ENCODE measurements around the gene MCUR1. TPM values are rescaled to one million over a fixed set of nuclear protein-coding genes. Genes with fewer than 3 reads are reported as not detected.

Gene MCUR1
- total and polyA plus RNA-seq, 5 donors: 20.7 to 26.1 (median 24.6) TPM

Other genes starting within 250 kb of the MCUR1 start
- 10 to 100 TPM; 25.5 to 39.4 (median 33.9) TPM for gene SIRT5, start 240.0 kb downstream of the MCUR1 start, total RNA-seq
- gene SIRT5, start 240.0 kb downstream of the MCUR1 start, polyA plus RNA-seq: 21.5 TPM
- 10 to 100 TPM; 44.7 to 56.5 (median 52.0) TPM for gene NOL7, start 199.2 kb downstream of the MCUR1 start, total RNA-seq
- 65.2 TPM for gene NOL7, start 199.2 kb downstream of the MCUR1 start, polyA plus RNA-seq
- gene RANBP9, start 102.7 kb downstream of the MCUR1 start, total RNA-seq: 10 to 100 TPM; 31.1 to 35.4 (median 33.0) TPM
- gene RANBP9, start 102.7 kb downstream of the MCUR1 start, polyA plus RNA-seq: 19.0 TPM
- gene RNF182, start 110.4 kb upstream of the MCUR1 start, total RNA-seq: 1 to 10 TPM in 1 of 4 donors, under 1 TPM in 2, not detected in 1; 0.44 to 1.2 (median 0.57) TPM
- 0.48 TPM for gene RNF182, start 110.4 kb upstream of the MCUR1 start, polyA plus RNA-seq